Ishikawa (cell line): ENCODE data around the gene CLDN5.

ENCODE experiments used
- CREB1 ChIP-seq: IDR thresholded peaks from 2 replicates; pipeline ENCODE4 v1.6.1; 2012; ENCODE audit warnings: low read depth
- RAD21 ChIP-seq: IDR thresholded peaks from 2 replicates; pipeline ENCODE4 v1.6.1; 2012; ENCODE audit warnings: low read depth
- TEAD4 ChIP-seq: IDR thresholded peaks from 2 replicates; pipeline ENCODE4 v1.6.1; 2012
- YY1 ChIP-seq: IDR thresholded peaks from 2 replicates; pipeline ENCODE4 v1.6.1; 2012; ENCODE audit warnings: low read depth

- TF ChIP-seq TEAD4, result no peak
- TF ChIP-seq RAD21, result no peak
- no peak for TF ChIP-seq CREB1
- no peak for TF ChIP-seq YY1
Measured at GRCh38 chr22:19550382-19550781, 26.2 kb upstream of the CLDN5 start.
